ENCODE measurements around the gene PCSK7. TPM values are rescaled to one million over a fixed set of nuclear protein-coding genes. Genes with fewer than 3 reads are reported as not detected.
A peak's percentile ranks its signal among the peaks of the same experiment; 100 is the strongest.

The PCSK7 gene
- total and polyA plus RNA-seq, 12 donors, result 20.5 to 47.0 (median 28.2) TPM

GRCh38 chr11:117229931-117230285 lies 2.0 kb downstream of the PCSK7 start:
- ATAC-seq, result no peak
- 86 to 90% methylated on average over 5 of the region's 5 CpGs for WGBS, 2 donors
- peaks cover 8 to 41% (median 30%) of the 10 kb centered on the region in 9 donors for H3K4me1 ChIP-seq
- no peak for TF ChIP-seq CTCF (IDR thresholded peaks at IDR 0.05)
- no peak for DNase-seq
- H3K36me3 ChIP-seq, result peaks cover 0 to 55% (median 42%) of the 10 kb centered on the region in 9 donors
- no peaks in the 10 kb centered on the region for H3K9me3 ChIP-seq
- peak overlapping the region in 1 of 10 donors; percentile 92 for H3K4me3 ChIP-seq
- no peaks in the 10 kb centered on the region for H3K27me3 ChIP-seq
- H3K27ac ChIP-seq, result peak overlapping the region in 1 of 10 donors; percentile 96
- intact Hi-C loops (cut with DNase I), result loop anchor here (5.0 to 10.0 kb wide), 16 partner anchors 48 to 498 kb away; partner anchors contain the start of genes ZPR1 (in 4 of the 10), APOA5 (in 2 of the 10), BACE1 (in 2 of the 10) and PAFAH1B2 (in 2 of the 10)

DNA sequence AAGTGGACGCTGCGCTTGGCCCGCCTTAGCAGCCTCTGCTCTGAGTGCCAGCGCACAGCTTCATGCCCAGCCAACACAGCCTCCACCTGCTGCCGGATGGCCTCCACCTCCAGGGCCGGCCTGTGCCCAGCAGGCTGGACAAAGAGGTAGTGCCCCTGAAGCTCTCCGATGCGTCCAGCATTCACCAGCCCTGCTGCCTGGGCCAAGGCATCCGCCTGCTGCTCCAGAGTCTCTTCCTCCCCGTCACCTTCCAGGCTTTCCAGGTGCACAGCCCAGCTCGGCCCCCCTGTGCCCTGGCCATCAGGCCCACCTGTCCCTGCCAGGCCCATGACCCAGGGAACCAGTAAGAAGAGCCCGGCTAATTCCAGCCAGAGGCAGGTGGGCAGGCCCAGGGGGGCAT lies 2.5 kb downstream of the PCSK7 start:
- H3K36me3 ChIP-seq, result peaks cover 0 to 60% (median 44%) of the 10 kb centered on the region in 9 donors
- intact Hi-C loops (cut with DNase I), result loop anchor here in 9 of 10 donors (5.0 to 10.0 kb wide), 14 partner anchors 47 to 497 kb away; partner anchors contain the start of genes ZPR1 (in 3 of the 9), APOA5 (in 2 of the 9) and PAFAH1B2 (in 2 of the 9)
- H3K27ac ChIP-seq, result peak overlapping the region in 1 of 10 donors; percentile 96
- no peak for DNase-seq
- H3K27me3 ChIP-seq, result no peaks in the 10 kb centered on the region
- WGBS, 2 donors, result 93 to 94% methylated on average over 12 of the region's 12 CpGs
- TF ChIP-seq CTCF (IDR thresholded peaks at IDR 0.05), result no peak
- no peaks in the 10 kb centered on the region for H3K9me3 ChIP-seq
- ATAC-seq, result no peak
- no peak overlapping the region for H3K4me3 ChIP-seq
- peaks cover 8 to 41% (median 30%) of the 10 kb centered on the region in 9 donors for H3K4me1 ChIP-seq

DNA sequence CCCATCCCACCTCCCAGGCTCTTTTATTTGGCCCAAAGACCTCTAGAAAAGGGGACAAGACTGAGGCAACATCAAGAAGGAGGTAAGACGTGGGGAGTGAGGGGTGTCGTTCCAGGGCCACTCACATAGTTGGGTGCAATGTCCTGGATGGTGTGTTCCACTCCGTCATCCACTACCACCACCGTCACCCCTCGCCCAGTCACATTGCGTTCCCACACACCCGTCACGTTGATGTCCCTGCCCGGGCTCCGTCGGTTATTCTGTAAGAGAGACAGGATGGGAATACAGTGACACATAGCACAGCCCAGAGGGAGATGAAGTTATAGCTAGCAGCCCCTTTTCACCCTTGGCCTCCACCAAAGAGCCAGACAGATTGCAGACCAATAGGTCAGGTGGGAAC lies 3.8 kb downstream of the PCSK7 start:
- DNase-seq (no peak), ATAC-seq (no peak)
- TF ChIP-seq CTCF (IDR thresholded peaks at IDR 0.05), result no peak
- Histone ChIP-seq H3K27me3 (no peaks in the 10 kb centered on the region), H3K4me1 (peaks cover 8 to 31% (median 19%) of the 10 kb centered on the region in 9 donors), H3K36me3 (peaks cover 0 to 73% (median 55%) of the 10 kb centered on the region in 9 donors), H3K4me3 (no peak overlapping the region), H3K9me3 (no peaks in the 10 kb centered on the region), H3K27ac (no peak overlapping the region)
- WGBS, 2 donors, result 93 to 94% methylated on average over 11 of the region's 11 CpGs
- intact Hi-C loops (cut with DNase I), result loop anchor here in 9 of 10 donors (5.0 to 10.0 kb wide), 14 partner anchors 46 to 496 kb away; partner anchors contain the start of genes ZPR1 (in 3 of the 9), APOA5 (in 2 of the 9) and PAFAH1B2 (in 2 of the 9)

DNA sequence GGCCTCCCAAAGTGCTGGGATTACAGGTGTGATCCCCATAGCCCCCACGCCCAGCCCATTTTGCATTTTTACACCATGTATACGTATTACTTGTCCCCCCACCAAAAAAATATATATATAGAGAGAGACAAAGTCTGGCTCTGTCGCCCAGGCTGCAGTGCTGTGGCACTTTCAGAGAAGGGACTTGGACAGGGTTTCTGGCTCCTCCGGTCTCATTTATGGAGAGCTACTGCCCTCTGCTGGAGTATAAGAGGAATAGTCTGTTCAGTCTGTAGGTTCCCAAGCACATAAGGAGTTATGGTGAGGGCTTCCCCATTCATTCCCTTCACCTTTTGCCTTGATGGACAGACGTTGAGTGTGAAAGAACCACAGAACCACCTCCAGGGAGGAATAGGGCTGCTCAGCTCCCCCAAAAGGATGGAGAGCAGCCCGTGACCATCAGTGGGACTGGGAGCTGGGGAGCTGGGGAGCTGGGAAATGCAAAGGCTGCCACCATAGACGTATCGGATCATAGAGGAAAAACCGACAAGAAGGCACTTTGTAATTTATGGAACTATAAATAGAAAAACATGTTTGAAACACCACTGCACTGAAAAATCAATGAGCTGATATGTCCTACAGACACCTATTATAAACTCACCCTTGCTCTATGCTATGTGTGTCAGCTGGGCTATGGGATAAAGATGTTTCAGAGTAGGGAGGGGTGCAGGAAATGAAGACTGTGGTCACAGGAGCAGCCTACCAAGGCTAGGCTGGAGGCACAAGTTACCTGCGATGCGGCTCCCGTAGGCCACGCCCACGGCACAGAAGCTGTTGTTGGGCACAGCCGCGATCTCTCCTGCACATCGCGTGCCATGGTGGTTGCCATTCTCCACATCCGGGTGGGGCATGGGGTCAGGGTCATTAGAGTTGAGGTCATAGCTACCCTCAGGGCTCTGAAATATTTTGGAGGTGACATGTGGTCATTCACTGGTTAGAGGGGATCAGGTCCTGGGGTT lies 5.2 kb downstream of the PCSK7 start:
- H3K36me3 ChIP-seq, result peaks cover 0 to 87% (median 55%) of the 10 kb centered on the region in 9 donors
- peaks cover 14 to 40% (median 26%) of the 10 kb centered on the region in 9 donors for H3K4me1 ChIP-seq
- H3K4me3 ChIP-seq, result no peak overlapping the region
- peak overlapping the region in 1 of 10 donors; percentile 38 for H3K27ac ChIP-seq
- H3K27me3 ChIP-seq, result no peaks in the 10 kb centered on the region
- DNase-seq (peak in 1 of 2 donors; percentile 58), ATAC-seq (peak; percentile 58 to 81 (median 71))
- 61 to 67% methylated on average over 19 of the region's 19 CpGs for WGBS, 2 donors
- no peaks in the 10 kb centered on the region for H3K9me3 ChIP-seq
- intact Hi-C loops (cut with DNase I), result loop anchor here (2.0 to 10.0 kb wide), 17 partner anchors 44 to 494 kb away; partner anchors contain the start of genes ZPR1 (in 4 of the 10), APOA5 (in 3 of the 10) and PAFAH1B2 (in 2 of the 10)
- TF ChIP-seq CTCF (IDR thresholded peaks at IDR 0.05), result peak; percentile 71 to 90 (median 83)
